ENCODE measurements around the gene ACBD3.

DNA sequence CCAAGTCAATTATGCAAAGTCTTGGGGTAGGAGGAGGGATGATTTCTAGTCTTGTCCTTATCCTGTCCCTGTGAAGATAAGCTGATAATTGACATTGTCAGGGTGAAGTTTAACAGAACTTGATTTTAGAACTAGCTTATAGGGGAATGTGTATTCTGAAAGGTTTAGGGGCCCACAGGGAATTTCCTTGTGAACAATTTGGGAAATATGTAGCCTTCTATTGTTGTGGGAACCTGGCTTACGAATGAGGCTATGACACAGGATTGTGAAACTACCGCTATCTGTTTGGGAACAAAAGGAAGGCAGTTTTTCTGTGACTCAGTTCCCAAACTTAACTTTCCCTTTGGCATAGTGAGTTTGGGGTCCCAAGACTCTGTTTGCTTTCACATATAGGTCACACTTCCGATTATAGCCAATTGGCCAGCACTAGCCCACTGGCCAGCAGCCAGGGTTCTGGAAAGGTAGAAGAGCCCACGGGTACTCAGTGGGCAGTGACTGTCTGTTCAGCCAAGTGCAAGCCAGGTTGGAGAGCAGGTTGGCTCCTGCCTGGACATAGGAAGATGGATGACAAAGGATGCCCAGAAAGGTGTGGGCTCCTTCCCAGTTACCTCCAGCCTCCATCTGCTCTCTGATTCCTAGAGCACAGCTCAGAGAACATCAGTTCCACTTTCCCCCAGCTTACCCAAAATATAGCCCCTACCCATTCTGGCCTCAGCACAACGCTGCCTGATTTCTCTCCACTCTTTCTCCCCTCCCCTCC is 88.5 kb downstream of the ACBD3 start:
- TF ChIP-seq, protein P1, sequence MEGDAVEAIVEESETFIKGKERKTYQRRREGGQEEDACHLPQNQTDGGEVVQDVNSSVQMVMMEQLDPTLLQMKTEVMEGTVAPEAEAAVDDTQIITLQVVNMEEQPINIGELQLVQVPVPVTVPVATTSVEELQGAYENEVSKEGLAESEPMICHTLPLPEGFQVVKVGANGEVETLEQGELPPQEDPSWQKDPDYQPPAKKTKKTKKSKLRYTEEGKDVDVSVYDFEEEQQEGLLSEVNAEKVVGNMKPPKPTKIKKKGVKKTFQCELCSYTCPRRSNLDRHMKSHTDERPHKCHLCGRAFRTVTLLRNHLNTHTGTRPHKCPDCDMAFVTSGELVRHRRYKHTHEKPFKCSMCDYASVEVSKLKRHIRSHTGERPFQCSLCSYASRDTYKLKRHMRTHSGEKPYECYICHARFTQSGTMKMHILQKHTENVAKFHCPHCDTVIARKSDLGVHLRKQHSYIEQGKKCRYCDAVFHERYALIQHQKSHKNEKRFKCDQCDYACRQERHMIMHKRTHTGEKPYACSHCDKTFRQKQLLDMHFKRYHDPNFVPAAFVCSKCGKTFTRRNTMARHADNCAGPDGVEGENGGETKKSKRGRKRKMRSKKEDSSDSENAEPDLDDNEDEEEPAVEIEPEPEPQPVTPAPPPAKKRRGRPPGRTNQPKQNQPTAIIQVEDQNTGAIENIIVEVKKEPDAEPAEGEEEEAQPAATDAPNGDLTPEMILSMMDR (IDR thresholded peaks at IDR 0.05) = no peak
- no peak for TF ChIP-seq POLR2A (IDR thresholded peaks at IDR 0.05)

Data from right lobe of liver (tissue), 4 donors.